Measurements from ENCODE around the gene METTL23. TPM values are rescaled to one million over a fixed set of nuclear protein-coding genes. Genes with fewer than 3 reads are reported as not detected.

The METTL23 gene
- total and polyA plus RNA-seq, 2 experiments from 2014 or later: 41.6 to 55.9 TPM

DNA sequence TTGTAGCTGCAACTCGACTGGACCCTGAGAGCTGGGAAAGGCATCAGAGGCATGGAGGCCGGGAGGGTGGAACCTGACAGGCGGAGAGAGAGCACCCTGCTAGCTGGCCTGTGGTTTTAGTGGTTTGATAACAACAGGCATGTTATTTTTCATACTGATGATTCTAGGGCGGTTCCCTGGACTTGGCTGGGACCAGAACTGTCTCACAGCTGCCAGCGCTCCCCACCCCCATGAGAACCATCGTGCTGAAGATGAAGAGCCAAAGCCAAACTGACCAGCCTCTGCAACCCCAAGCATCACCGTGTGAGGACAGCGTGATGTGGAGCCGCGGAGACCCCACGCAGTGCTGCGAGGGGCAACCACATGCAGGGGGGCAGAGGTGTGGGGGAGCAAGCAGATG, 44.3 kb upstream of the METTL23 start (continued):
- TF ChIP-seq, protein P1, sequence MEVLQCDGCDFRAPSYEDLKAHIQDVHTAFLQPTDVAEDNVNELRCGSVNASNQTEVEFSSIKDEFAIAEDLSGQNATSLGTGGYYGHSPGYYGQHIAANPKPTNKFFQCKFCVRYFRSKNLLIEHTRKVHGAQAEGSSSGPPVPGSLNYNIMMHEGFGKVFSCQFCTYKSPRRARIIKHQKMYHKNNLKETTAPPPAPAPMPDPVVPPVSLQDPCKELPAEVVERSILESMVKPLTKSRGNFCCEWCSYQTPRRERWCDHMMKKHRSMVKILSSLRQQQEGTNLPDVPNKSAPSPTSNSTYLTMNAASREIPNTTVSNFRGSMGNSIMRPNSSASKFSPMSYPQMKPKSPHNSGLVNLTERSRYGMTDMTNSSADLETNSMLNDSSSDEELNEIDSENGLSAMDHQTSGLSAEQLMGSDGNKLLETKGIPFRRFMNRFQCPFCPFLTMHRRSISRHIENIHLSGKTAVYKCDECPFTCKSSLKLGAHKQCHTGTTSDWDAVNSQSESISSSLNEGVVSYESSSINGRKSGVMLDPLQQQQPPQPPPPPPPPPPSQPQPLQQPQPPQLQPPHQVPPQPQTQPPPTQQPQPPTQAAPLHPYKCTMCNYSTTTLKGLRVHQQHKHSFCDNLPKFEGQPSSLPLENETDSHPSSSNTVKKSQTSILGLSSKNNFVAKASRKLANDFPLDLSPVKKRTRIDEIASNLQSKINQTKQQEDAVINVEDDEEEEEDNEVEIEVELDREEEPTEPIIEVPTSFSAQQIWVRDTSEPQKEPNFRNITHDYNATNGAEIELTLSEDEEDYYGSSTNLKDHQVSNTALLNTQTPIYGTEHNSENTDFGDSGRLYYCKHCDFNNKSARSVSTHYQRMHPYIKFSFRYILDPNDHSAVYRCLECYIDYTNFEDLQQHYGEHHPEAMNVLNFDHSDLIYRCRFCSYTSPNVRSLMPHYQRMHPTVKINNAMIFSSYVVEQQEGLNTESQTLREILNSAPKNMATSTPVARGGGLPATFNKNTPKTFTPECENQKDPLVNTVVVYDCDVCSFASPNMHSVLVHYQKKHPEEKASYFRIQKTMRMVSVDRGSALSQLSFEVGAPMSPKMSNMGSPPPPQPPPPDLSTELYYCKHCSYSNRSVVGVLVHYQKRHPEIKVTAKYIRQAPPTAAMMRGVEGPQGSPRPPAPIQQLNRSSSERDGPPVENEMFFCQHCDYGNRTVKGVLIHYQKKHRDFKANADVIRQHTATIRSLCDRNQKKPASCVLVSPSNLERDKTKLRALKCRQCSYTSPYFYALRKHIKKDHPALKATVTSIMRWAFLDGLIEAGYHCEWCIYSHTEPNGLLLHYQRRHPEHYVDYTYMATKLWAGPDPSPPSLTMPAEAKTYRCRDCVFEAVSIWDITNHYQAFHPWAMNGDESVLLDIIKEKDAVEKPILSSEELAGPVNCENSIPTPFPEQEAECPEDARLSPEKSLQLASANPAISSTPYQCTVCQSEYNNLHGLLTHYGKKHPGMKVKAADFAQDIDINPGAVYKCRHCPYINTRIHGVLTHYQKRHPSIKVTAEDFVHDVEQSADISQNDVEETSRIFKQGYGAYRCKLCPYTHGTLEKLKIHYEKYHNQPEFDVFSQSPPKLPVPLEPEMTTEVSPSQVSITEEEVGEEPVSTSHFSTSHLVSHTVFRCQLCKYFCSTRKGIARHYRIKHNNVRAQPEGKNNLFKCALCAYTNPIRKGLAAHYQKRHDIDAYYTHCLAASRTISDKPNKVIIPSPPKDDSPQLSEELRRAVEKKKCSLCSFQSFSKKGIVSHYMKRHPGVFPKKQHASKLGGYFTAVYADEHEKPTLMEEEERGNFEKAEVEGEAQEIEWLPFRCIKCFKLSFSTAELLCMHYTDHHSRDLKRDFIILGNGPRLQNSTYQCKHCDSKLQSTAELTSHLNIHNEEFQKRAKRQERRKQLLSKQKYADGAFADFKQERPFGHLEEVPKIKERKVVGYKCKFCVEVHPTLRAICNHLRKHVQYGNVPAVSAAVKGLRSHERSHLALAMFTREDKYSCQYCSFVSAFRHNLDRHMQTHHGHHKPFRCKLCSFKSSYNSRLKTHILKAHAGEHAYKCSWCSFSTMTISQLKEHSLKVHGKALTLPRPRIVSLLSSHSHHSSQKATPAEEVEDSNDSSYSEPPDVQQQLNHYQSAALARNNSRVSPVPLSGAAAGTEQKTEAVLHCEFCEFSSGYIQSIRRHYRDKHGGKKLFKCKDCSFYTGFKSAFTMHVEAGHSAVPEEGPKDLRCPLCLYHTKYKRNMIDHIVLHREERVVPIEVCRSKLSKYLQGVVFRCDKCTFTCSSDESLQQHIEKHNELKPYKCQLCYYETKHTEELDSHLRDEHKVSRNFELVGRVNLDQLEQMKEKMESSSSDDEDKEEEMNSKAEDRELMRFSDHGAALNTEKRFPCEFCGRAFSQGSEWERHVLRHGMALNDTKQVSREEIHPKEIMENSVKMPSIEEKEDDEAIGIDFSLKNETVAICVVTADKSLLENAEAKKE (CRISPR knock-in tag; IDR thresholded peaks at IDR 0.05): no peak

DNA sequence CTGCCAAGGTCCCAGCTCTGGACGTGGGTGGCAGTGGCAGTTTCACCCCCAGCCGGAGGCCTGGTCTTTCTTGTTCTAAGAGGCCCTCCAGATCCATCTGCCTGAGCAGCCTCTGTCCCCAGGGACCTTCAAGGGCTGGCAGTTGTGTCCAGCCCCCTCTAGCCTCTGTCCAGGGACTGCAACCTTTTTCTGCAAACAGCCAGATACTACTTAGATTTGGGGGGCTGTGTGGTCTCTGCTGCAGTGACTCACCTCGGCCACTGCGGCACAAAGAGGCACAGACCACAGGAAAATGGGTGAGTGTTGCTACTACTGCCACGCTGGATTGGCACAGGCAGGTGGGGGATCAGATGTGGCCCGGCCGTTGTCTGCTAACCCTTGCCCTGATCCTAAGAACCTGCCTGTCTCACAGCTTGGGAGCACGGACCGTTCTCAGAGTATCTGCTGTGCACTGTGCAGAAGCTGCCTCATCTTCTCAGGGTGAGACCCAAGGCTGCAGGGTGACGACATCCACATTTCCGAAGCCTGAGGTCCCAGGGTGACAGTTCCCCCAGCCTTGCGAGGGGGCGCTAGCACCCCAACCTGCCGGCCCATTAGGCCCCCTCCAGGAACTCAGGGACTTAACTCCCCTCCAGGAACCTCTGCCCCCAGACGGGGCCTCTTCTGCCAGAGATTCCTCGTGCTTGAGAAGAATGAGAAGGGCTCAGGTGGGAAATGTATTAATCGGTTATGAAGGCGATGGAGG, 43.5 kb upstream of the METTL23 start:
- no peaks in the 10 kb centered on the region for H3K36me3 ChIP-seq (ENCODE audit: insufficient read depth)
- no peaks in the 10 kb centered on the region for H3F3A ChIP-seq (replicated peaks; ENCODE audit: low read depth)
- no peaks in the 10 kb centered on the region for H3K79me2 ChIP-seq (replicated peaks; ENCODE audit: insufficient read depth)
- H3K4me3 ChIP-seq: no peak overlapping the region
- H3K9me3 Mint-ChIP-seq: no peaks in the 10 kb centered on the region
- peak overlapping the region; percentile 6; the same call in 1 of the 2 replicates for H3K27ac ChIP-seq (ENCODE audit: low read depth)
- H3K4me1 Mint-ChIP-seq: peaks cover 46% of the 10 kb centered on the region
- no peak overlapping the region for H2AFZ ChIP-seq
- peaks cover 8% of the 10 kb centered on the region for H3K4me1 ChIP-seq (ENCODE audit: insufficient read depth)
- H3K36me3 Mint-ChIP-seq (ENCODE audit: low read depth): no peaks in the 10 kb centered on the region; the same call in 2 of the 3 replicates
- peak; percentile 65 for ATAC-seq
- no peaks in the 10 kb centered on the region for H3K9me2 ChIP-seq (ENCODE audit: insufficient read depth)
- H4K20me1 ChIP-seq (replicated peaks; ENCODE audit: insufficient read depth): no peaks in the 10 kb centered on the region
- H3K27me3 Mint-ChIP-seq (ENCODE audit: insufficient read depth, low read depth, poor library complexity): peaks cover 18% of the 10 kb centered on the region
- TF ChIP-seq, protein P2, sequence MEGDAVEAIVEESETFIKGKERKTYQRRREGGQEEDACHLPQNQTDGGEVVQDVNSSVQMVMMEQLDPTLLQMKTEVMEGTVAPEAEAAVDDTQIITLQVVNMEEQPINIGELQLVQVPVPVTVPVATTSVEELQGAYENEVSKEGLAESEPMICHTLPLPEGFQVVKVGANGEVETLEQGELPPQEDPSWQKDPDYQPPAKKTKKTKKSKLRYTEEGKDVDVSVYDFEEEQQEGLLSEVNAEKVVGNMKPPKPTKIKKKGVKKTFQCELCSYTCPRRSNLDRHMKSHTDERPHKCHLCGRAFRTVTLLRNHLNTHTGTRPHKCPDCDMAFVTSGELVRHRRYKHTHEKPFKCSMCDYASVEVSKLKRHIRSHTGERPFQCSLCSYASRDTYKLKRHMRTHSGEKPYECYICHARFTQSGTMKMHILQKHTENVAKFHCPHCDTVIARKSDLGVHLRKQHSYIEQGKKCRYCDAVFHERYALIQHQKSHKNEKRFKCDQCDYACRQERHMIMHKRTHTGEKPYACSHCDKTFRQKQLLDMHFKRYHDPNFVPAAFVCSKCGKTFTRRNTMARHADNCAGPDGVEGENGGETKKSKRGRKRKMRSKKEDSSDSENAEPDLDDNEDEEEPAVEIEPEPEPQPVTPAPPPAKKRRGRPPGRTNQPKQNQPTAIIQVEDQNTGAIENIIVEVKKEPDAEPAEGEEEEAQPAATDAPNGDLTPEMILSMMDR (conservative IDR thresholded peaks at IDR 0.05; ENCODE audit: low read depth in 2 of 2): peak; percentile 77 to 84
- TF ChIP-seq EZH2 (IDR thresholded peaks at IDR 0.05; ENCODE audit: low read depth, unreplicated experiment) (no peak), ZNF331 (CRISPR knock-in tag; IDR thresholded peaks at IDR 0.05; ENCODE audit: low read depth) (no peak), NANOG (IDR thresholded peaks at IDR 0.05; ENCODE audit: borderline replicate concordance) (no peak)
- H3K27ac Mint-ChIP-seq: peak overlapping the region; percentile 47; the same call in 1 of the 2 replicates
- peak; percentile 81 for DNase-seq (ENCODE audit: low spot score)
- peak overlapping the region; percentile 3; the same call in 1 of the 2 replicates for H3K4me2 ChIP-seq
- H3K27me3 ChIP-seq (ENCODE audit: insufficient read depth): no peaks in the 10 kb centered on the region
- H3K4me3 Mint-ChIP-seq: no peak overlapping the region; the same call in 2 of the 3 replicates

Measured in GM23338 (cell line).